ENCODE results near the gene GRID1.
A peak's percentile ranks its signal among the peaks of the same experiment; 100 is the strongest.

Gene GRID1

DNA sequence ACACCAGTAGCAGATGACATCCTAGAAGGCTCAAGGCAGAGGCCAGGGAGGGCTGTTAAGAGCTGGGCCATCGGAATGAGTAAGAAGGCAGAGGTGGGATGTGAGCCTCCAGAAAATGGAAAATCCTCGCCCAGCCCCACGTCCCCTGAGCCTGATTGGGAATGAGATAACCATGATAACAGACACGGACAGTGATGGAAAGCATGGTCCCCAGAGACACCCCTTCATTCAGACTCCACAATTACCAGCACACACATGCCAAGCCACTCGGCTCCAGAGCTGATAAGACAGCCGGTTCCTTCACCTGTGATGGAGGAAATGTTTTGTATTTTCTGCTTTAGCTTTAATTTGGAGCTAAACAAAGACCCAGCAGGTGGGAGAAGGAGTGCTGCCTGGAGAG, 106.0 kb downstream of the GRID1 start:
- ChIA-PET POLR2A (no interaction called here), CTCF (interaction anchor here (0.6 to 1.1 kb wide), 2 partner anchors 9 to 167 kb away, joined by 3 read pairs; no protein-coding TSS in a partner anchor)

DNA sequence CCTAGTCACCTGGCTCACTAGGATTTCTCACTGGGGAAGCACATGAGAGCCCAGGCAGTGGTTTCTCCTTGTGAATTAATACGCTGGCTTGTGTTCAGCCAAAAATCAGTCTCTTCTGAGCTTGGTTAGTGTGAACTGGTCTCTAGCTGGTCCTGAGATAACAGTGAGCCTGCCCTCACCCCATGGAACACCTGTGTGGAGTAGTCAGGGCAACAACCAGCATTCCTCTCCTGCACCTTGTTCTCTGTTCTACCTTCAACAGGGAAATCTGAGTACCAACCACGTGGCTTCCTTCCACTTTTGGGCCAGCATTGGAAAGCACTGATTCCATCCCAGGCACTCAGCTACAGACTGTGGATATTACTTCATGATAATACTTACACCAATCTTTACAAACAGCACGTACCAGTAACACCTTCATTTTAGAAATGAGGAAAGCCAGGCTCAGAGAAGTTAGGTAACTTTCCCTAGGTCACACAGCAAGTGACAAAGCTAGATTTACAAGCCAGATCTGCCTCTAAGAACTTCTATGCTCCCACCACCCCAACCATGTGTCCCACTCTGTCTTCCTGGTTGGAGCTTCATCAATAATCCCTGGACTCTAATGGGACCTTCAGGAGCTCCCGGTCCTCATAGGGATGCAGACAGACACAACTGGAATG, 106.6 kb downstream of the GRID1 start:
- Histone ChIP-seq H3K4me3 (ENCODE audit: low read depth, low read length) (no peak overlapping the region), H3K27ac (ENCODE audit: extremely low read depth, low read depth, low read length) (no peak overlapping the region), H3K36me3 (ENCODE audit: control insufficient read depth in 2 of 2, insufficient read depth in 1 of 2, low read length in 2 of 2) (no peaks in the 10 kb centered on the region), H3K9me3 (ENCODE audit: control insufficient read depth, insufficient read depth, low read depth, low read length) (no peaks in the 10 kb centered on the region), H3K4me1 (ENCODE audit: control insufficient read depth, insufficient read depth, low read length) (no peaks in the 10 kb centered on the region; the same call in 1 of the 2 replicates)
- TF ChIP-seq, protein P1, sequence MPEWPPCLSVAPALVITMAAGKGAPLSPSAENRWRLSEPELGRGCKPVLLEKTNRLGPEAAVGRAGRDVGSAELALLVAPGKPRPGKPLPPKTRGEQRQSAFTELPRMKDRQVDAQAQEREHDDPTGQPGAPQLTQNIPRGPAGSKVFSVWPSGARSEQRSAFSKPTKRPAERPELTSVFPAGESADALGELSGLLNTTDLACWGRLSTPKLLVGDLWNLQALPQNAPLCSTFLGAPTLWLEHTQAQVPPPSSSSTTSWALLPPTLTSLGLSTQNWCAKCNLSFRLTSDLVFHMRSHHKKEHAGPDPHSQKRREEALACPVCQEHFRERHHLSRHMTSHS (tag by site-specific recombination; IDR thresholded peaks at IDR 0.05) = no peak
- TF ChIP-seq, protein P2, sequence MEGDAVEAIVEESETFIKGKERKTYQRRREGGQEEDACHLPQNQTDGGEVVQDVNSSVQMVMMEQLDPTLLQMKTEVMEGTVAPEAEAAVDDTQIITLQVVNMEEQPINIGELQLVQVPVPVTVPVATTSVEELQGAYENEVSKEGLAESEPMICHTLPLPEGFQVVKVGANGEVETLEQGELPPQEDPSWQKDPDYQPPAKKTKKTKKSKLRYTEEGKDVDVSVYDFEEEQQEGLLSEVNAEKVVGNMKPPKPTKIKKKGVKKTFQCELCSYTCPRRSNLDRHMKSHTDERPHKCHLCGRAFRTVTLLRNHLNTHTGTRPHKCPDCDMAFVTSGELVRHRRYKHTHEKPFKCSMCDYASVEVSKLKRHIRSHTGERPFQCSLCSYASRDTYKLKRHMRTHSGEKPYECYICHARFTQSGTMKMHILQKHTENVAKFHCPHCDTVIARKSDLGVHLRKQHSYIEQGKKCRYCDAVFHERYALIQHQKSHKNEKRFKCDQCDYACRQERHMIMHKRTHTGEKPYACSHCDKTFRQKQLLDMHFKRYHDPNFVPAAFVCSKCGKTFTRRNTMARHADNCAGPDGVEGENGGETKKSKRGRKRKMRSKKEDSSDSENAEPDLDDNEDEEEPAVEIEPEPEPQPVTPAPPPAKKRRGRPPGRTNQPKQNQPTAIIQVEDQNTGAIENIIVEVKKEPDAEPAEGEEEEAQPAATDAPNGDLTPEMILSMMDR (tag by site-specific recombination; IDR thresholded peaks at IDR 0.05) = no peak
- TF ChIP-seq KLF1 (tag by site-specific recombination; IDR thresholded peaks at IDR 0.05) = no peak
- no peak for TF ChIP-seq ZNF701 (tag by site-specific recombination; IDR thresholded peaks at IDR 0.05)
- TF ChIP-seq ZBTB20 (tag by site-specific recombination; IDR thresholded peaks at IDR 0.05) = no peak
- no peak for TF ChIP-seq ZNF404 (tag by site-specific recombination; IDR thresholded peaks at IDR 0.05)
- TF ChIP-seq ZNF843 (tag by site-specific recombination; IDR thresholded peaks at IDR 0.05) = no peak
- 0 out of 2 replicates have a peak, but pooled peaks have one; percentile 33 for TF ChIP-seq ZNF768 (tag by site-specific recombination; IDR thresholded peaks at IDR 0.05)
- POLR2A ChIA-PET = no interaction called here
- CTCF ChIA-PET = interaction anchor here (1.1 kb wide), 1 partner anchor 10 kb away, joined by 3 read pairs; no protein-coding TSS in a partner anchor

More for the DNA sequence above, 106.0 kb downstream of the GRID1 start:
- H3K36me3 ChIP-seq (ENCODE audit: control insufficient read depth in 2 of 2, insufficient read depth in 1 of 2, low read length in 2 of 2) = no peaks in the 10 kb centered on the region
- no peaks in the 10 kb centered on the region; the same call in 1 of the 2 replicates for H3K4me1 ChIP-seq (ENCODE audit: control insufficient read depth, insufficient read depth, low read length)
- TF ChIP-seq ZNF549 (tag by site-specific recombination; IDR thresholded peaks at IDR 0.05) (no peak), YY2 (tag by site-specific recombination; IDR thresholded peaks at IDR 0.05) (no peak), ZNF701 (tag by site-specific recombination; IDR thresholded peaks at IDR 0.05) (no peak), KLF9 (tag by site-specific recombination; IDR thresholded peaks at IDR 0.05; ENCODE audit: low read depth) (no peak), YY1 (tag by site-specific recombination; IDR thresholded peaks at IDR 0.05) (no peak), ZNF202 (tag by site-specific recombination; IDR thresholded peaks at IDR 0.05; ENCODE audit: borderline replicate concordance) (no peak), ZBTB1 (tag by site-specific recombination; IDR thresholded peaks at IDR 0.05) (no peak), ZNF239 (tag by site-specific recombination; IDR thresholded peaks at IDR 0.05) (no peak), ZNF501 (tag by site-specific recombination; IDR thresholded peaks at IDR 0.05) (no peak)
- TF ChIP-seq, protein P3, sequence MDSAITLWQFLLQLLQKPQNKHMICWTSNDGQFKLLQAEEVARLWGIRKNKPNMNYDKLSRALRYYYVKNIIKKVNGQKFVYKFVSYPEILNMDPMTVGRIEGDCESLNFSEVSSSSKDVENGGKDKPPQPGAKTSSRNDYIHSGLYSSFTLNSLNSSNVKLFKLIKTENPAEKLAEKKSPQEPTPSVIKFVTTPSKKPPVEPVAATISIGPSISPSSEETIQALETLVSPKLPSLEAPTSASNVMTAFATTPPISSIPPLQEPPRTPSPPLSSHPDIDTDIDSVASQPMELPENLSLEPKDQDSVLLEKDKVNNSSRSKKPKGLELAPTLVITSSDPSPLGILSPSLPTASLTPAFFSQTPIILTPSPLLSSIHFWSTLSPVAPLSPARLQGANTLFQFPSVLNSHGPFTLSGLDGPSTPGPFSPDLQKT (IDR thresholded peaks at IDR 0.05; ENCODE audit: borderline replicate concordance, low read depth, low read length) = no peak
- TF ChIP-seq, protein P4, sequence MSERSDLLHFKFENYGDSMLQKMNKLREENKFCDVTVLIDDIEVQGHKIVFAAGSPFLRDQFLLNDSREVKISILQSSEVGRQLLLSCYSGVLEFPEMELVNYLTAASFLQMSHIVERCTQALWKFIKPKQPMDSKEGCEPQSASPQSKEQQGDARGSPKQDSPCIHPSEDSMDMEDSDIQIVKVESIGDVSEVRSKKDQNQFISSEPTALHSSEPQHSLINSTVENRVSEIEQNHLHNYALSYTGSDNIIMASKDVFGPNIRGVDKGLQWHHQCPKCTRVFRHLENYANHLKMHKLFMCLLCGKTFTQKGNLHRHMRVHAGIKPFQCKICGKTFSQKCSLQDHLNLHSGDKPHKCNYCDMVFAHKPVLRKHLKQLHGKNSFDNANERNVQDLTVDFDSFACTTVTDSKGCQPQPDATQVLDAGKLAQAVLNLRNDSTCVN (tag by site-specific recombination; optimal IDR thresholded peaks at IDR 0.05) = no peak
- TF ChIP-seq, protein P5, sequence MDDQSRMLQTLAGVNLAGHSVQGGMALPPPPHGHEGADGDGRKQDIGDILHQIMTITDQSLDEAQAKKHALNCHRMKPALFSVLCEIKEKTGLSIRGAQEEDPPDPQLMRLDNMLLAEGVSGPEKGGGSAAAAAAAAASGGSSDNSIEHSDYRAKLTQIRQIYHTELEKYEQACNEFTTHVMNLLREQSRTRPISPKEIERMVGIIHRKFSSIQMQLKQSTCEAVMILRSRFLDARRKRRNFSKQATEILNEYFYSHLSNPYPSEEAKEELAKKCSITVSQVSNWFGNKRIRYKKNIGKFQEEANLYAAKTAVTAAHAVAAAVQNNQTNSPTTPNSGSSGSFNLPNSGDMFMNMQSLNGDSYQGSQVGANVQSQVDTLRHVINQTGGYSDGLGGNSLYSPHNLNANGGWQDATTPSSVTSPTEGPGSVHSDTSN (CRISPR knock-in tag; IDR thresholded peaks at IDR 0.05) = no peak
- no peaks in the 10 kb centered on the region for H3K9me3 ChIP-seq (ENCODE audit: control insufficient read depth, insufficient read depth, low read depth, low read length)
- no peak overlapping the region for H3K4me3 ChIP-seq (ENCODE audit: low read depth, low read length)
- H3K27ac ChIP-seq (ENCODE audit: extremely low read depth, low read depth, low read length) = no peak overlapping the region
